Esophagus squamous epithelium (tissue), 4 donors: Measurements from ENCODE around the gene DHX29.

Experiments used
- CTCF ChIP-seq, 6 experiments: fragments of 450-650 bp in 4 of 6; fragments of 200-600 bp in 2 of 6; sonication (generic) in 2 of 6; IDR thresholded peaks; one replicate each; pipeline ENCODE4 v1.5.1; 2016 to 2019; ENCODE audit warnings: antibody characterized with exemption in 6 of 6, mild to moderate bottlenecking in 4 of 6, moderate library complexity in 4 of 6
- POLR2A ChIP-seq, 4 donors: fragments of 450-650 bp; IDR thresholded peaks; one replicate each; pipeline ENCODE4 v1.6.1; 2017; ENCODE audit warnings: antibody characterized with exemption in 4 of 4, mild to moderate bottlenecking in 4 of 4, moderate library complexity in 3 of 4

GRCh38 chr5:55230086-55230629 is 77.3 kb downstream of the DHX29 start:
- TF ChIP-seq CTCF (IDR thresholded peaks at IDR 0.05), result no peak
- no peak for TF ChIP-seq POLR2A (IDR thresholded peaks at IDR 0.05)
